Measurements from ENCODE around the gene KRT3.

KRT3 gene

DNA sequence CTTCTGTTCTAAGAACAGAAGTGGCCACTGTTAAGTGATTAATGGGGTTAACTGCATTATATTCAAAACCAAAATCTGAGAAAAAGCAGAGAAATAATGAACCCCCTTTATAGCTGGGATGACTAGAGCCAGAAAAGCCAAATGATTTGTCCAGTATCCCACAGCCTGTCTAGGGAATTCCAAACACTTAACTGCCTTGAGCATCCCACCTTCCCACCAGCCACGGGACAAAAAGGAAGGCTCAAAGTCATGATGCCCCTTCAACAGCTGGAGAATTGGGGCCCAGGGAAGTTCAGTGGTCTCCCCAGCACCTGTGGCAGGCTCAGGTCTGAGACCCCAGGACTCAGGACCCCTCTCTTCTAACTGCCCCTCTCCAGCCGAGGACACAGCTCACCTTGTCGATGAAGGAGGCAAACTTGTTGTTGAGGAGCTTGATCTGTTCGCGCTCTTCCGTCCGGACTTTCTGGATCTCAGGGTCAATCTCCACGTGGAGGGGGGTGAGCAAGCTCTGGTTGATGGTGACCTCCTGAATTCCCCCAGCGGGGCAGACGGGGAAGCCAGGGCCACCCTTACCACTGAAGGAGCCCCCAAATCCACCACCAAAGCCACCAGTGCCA, 17.4 kb upstream of the KRT3 start:
- no peak overlapping the region for H3K4me3 ChIP-seq (ENCODE audit: low read depth, low read length)
- in situ Hi-C loops (cut with HindIII; ENCODE audit: low pct_ligation_motif_present, low sequenced_read_pairs): no loop called here
- no peaks in the 10 kb centered on the region for H3K36me3 ChIP-seq (replicated peaks)
- H3K27me3 ChIP-seq (replicated peaks): peaks cover under 1% of the 10 kb centered on the region
- no peak for DNase-seq
- TF ChIP-seq, protein P1, sequence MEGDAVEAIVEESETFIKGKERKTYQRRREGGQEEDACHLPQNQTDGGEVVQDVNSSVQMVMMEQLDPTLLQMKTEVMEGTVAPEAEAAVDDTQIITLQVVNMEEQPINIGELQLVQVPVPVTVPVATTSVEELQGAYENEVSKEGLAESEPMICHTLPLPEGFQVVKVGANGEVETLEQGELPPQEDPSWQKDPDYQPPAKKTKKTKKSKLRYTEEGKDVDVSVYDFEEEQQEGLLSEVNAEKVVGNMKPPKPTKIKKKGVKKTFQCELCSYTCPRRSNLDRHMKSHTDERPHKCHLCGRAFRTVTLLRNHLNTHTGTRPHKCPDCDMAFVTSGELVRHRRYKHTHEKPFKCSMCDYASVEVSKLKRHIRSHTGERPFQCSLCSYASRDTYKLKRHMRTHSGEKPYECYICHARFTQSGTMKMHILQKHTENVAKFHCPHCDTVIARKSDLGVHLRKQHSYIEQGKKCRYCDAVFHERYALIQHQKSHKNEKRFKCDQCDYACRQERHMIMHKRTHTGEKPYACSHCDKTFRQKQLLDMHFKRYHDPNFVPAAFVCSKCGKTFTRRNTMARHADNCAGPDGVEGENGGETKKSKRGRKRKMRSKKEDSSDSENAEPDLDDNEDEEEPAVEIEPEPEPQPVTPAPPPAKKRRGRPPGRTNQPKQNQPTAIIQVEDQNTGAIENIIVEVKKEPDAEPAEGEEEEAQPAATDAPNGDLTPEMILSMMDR (IDR thresholded peaks at IDR 0.05; ENCODE audit: low read depth, low read length, missing control alignments): no peak
- no peak overlapping the region for H3K27ac ChIP-seq

DNA sequence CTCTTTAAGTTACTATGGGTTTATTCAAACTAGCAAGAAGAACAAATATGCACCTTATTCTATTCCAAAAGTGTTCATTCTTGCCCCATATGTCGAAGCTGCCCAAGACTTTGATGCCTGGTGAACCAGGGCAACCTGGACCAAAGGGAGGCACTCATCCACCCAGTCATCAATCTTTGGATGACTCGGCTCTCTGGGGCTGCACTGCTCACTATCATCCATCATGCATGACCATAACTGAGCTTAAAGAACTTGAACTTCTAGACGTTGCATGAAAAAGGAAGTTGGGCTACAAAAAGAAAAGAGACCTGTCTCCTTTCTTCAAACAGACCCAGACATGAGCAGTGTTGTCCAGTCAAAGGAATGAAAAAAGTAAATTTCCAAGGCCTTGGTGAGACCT, 16.8 kb upstream of the KRT3 start:
- Histone ChIP-seq H3K27me3 (replicated peaks) (no peaks in the 10 kb centered on the region), H3K4me3 (ENCODE audit: low read depth, low read length) (no peak overlapping the region), H3K27ac (no peak overlapping the region), H3K36me3 (replicated peaks) (no peaks in the 10 kb centered on the region)
- no peak for DNase-seq
- in situ Hi-C loops (cut with HindIII; ENCODE audit: low pct_ligation_motif_present, low sequenced_read_pairs): no loop called here
- TF ChIP-seq, protein P1 (IDR thresholded peaks at IDR 0.05; ENCODE audit: low read depth, low read length, missing control alignments): no peak

DNA sequence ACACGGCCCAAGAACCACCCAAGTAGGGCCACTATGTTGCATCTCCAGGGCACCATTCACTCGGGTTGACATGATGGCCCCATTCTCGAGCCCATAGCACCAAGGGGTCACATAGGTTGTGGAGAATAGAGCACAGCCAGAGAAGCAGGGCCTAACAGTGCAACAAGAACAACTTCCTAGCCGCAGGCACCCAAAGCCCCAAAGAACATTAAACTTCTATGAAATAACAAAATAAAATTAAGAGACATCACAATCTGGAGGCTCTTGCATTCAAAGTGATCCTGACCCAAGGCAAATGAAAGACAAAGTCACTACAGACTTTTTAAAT, 16.1 kb upstream of the KRT3 start:
- TF ChIP-seq, protein P1 (IDR thresholded peaks at IDR 0.05; ENCODE audit: low read depth, low read length, missing control alignments): no peak
- H3K27ac ChIP-seq: no peak overlapping the region
- no peak overlapping the region for H3K4me3 ChIP-seq (ENCODE audit: low read depth, low read length)
- DNase-seq: no peak
- no peaks in the 10 kb centered on the region for H3K36me3 ChIP-seq (replicated peaks)
- in situ Hi-C loops (cut with HindIII; ENCODE audit: low pct_ligation_motif_present, low sequenced_read_pairs): no loop called here
- no peaks in the 10 kb centered on the region for H3K27me3 ChIP-seq (replicated peaks)

DNA sequence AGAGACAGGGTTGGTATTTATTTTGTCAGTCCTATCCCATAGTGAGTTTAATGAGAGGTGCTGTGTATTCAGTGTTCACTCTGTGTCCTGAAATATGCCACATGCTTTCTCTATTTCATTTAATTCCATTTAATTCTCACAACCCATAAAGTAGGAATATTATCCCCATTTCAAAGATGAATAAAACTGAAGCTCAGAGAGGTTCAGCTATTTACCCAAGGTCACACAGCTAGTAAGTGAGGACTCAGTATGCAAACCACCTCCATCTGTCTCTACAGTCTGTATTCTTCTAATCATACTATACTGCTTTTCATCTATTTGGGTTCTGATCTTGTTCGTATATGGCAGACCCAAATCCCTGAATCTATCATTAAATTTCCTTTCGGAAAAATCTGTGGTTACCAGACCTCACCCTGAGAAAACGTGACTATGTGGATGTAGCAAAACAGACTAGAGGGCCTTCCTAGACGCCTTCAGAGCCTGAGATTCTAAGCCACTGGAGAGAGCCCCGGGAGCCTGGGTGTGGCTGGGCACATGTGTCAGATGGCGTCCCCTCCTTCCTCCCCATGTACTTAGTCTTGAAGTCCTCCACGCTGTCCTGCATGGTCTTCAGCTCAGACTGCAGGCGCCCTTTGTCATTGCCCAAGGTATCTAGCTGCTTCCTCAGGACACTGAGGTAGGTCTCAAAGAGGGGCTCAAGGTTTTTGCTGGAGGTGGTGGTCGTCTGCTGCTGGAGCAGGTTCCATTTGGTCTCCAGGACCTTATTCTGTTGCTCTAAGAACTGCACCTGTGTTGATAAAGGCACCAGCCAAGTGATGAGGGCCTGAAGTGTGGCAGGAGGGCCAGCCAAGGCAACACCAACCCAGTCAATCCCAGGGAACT, 15.5 kb upstream of the KRT3 start:
- H3K27ac ChIP-seq: no peak overlapping the region
- in situ Hi-C loops (cut with HindIII; ENCODE audit: low pct_ligation_motif_present, low sequenced_read_pairs): no loop called here

DNA sequence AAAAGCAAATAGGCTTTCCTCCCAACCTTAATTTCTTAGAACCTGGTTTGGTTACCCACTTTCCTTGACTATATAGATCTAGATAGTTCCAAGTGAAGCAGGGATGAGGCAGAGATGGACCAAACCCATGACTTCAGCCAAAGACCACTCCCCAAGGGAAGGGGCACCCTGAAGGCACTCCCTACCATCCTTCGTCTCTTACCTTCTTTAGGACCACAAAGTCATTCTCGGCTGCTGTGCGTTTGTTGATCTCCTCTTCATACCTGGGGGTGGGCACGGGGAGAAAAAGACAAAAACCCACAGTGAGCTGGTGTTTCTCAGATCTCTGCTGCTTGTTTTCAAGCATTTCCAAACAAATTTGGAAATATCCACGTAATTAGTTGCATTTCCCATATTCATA, 14.6 kb upstream of the KRT3 start:
- Histone ChIP-seq H3K27ac (no peak overlapping the region), H3K27me3 (replicated peaks) (no peaks in the 10 kb centered on the region), H3K36me3 (replicated peaks) (no peaks in the 10 kb centered on the region), H3K4me3 (ENCODE audit: low read depth, low read length) (no peak overlapping the region)
- in situ Hi-C loops (cut with HindIII; ENCODE audit: low pct_ligation_motif_present, low sequenced_read_pairs): no loop called here
- TF ChIP-seq, protein P1 (IDR thresholded peaks at IDR 0.05; ENCODE audit: low read depth, low read length, missing control alignments): no peak
- DNase-seq: no peak

More for the DNA sequence above, 15.5 kb upstream of the KRT3 start:
- TF ChIP-seq, protein P1 (IDR thresholded peaks at IDR 0.05; ENCODE audit: low read depth, low read length, missing control alignments): no peak
- no peaks in the 10 kb centered on the region for H3K27me3 ChIP-seq (replicated peaks)
- no peaks in the 10 kb centered on the region for H3K36me3 ChIP-seq (replicated peaks)
- no peak for DNase-seq
- no peak overlapping the region for H3K4me3 ChIP-seq (ENCODE audit: low read depth, low read length)

Data from brain microvascular endothelial cell (primary cell).